ENCODE data around the gene SGSM1. TPM values are rescaled to one million over a fixed set of nuclear protein-coding genes. Genes with fewer than 3 reads are reported as not detected.

Gene SGSM1
- total and polyA plus RNA-seq, 2 donors from 2014 or later, result 3.6 to 4.7 TPM

- Histone ChIP-seq H3K4me1 (ENCODE audit: control insufficient read depth in 2 of 3, insufficient read depth in 2 of 3, low read depth in 1 of 3, low read length in 3 of 3) (peaks cover 0 to 2% (median 0%) of the 10 kb centered on the region in 3 donors), H3K4me3 (ENCODE audit: low read length in 3 of 3) (no peak overlapping the region), H3K9ac (ENCODE audit: low read length in 3 of 3) (no peak overlapping the region), H3K36me3 (ENCODE audit: control insufficient read depth in 2 of 3, insufficient read depth in 3 of 3, low read length in 3 of 3) (no peaks in the 10 kb centered on the region), H3K27me3 (ENCODE audit: control insufficient read depth, insufficient read depth, low read length) (no peaks in the 10 kb centered on the region), H3K27ac (ENCODE audit: low read depth in 2 of 2, low read length in 2 of 2) (no peak overlapping the region), H3K9me3 (ENCODE audit: control insufficient read depth in 2 of 3, insufficient read depth in 1 of 3, low read length in 3 of 3) (no peaks in the 10 kb centered on the region)
- intact Hi-C loops (cut with DNase I), result no loop called here
- FAIRE-seq (no peak), DNase-seq (no peak)
- TF ChIP-seq CTCF (IDR thresholded peaks at IDR 0.05; ENCODE audit: borderline replicate concordance, extremely low read depth, insufficient read depth), result no peak
These were observed 136.3 kb downstream of the SGSM1 start for GRCh38 chr22:24942301-24942700.

- DNase-seq, result no peak
- no peak overlapping the region for H3K27ac ChIP-seq (ENCODE audit: low read depth in 2 of 2, low read length in 2 of 2)
- no peaks in the 10 kb centered on the region for H3K4me1 ChIP-seq (ENCODE audit: control insufficient read depth in 2 of 3, insufficient read depth in 2 of 3, low read depth in 1 of 3, low read length in 3 of 3)
- no peaks in the 10 kb centered on the region for H3K9me3 ChIP-seq (ENCODE audit: control insufficient read depth in 2 of 3, insufficient read depth in 1 of 3, low read length in 3 of 3)
- H3K27me3 ChIP-seq (ENCODE audit: control insufficient read depth, insufficient read depth, low read length), result no peaks in the 10 kb centered on the region
- no peak for FAIRE-seq
- no peak overlapping the region for H3K9ac ChIP-seq (ENCODE audit: low read length in 3 of 3)
- intact Hi-C loops (cut with DNase I), result no loop called here
- no peaks in the 10 kb centered on the region for H3K36me3 ChIP-seq (ENCODE audit: control insufficient read depth in 2 of 3, insufficient read depth in 3 of 3, low read length in 3 of 3)
- H3K4me3 ChIP-seq (ENCODE audit: low read length in 3 of 3), result no peak overlapping the region
- no peak for TF ChIP-seq CTCF (IDR thresholded peaks at IDR 0.05; ENCODE audit: borderline replicate concordance, extremely low read depth, insufficient read depth)
These were observed 138.4 kb downstream of the SGSM1 start for GRCh38 chr22:24944217-24944937.

GRCh38 chr22:24945430-24945829 is 139.4 kb downstream of the SGSM1 start:
- Histone ChIP-seq H3K9me3 (ENCODE audit: control insufficient read depth in 2 of 3, insufficient read depth in 1 of 3, low read length in 3 of 3) (no peaks in the 10 kb centered on the region), H3K27ac (ENCODE audit: low read depth in 2 of 2, low read length in 2 of 2) (no peak overlapping the region), H3K27me3 (ENCODE audit: control insufficient read depth, insufficient read depth, low read length) (no peaks in the 10 kb centered on the region), H3K36me3 (ENCODE audit: control insufficient read depth in 2 of 3, insufficient read depth in 3 of 3, low read length in 3 of 3) (no peaks in the 10 kb centered on the region), H3K9ac (ENCODE audit: low read length in 3 of 3) (no peak overlapping the region), H3K4me1 (ENCODE audit: control insufficient read depth in 2 of 3, insufficient read depth in 2 of 3, low read depth in 1 of 3, low read length in 3 of 3) (no peaks in the 10 kb centered on the region), H3K4me3 (ENCODE audit: low read length in 3 of 3) (no peak overlapping the region)
- no peak for TF ChIP-seq CTCF (IDR thresholded peaks at IDR 0.05; ENCODE audit: borderline replicate concordance, extremely low read depth, insufficient read depth)
- no peak for FAIRE-seq
- intact Hi-C loops (cut with DNase I), result loop anchor here (5.0 kb wide), 1 partner anchor 102 kb away; no protein-coding TSS in a partner anchor
- DNase-seq, result no peak
